Fibroblast of lung (primary cell): ENCODE measurements around the gene CCDC57. TPM values are rescaled to one million over a fixed set of nuclear protein-coding genes. Genes with fewer than 3 reads are reported as not detected.

Experiments used
- DNase-seq, 2 donors: peaks; one replicate each; pipeline versions ENCODE4 v3.0.0 to v3.0.0-alpha.2; 2010; ENCODE audit warnings: low read depth in 2 of 2
- H2AFZ ChIP-seq: 2 replicates; pipeline ENCODE4 v1.5.1; 2012; ENCODE audit warnings: low read length, control low read depth, inconsistent platforms
- H3K27ac ChIP-seq: 2 replicates; pipeline ENCODE4 v1.5.1; 2011; ENCODE audit warnings: low read length, control low read depth; ENCODE audit not compliant: insufficient read depth
- H3K27me3 ChIP-seq: 2 replicates; pipeline ENCODE4 v1.5.1; 2011; ENCODE audit warnings: mild to moderate bottlenecking, low read length; ENCODE audit not compliant: control insufficient read depth, insufficient read depth
- H3K36me3 ChIP-seq: 2 replicates; pipeline ENCODE4 v1.5.1; 2011; ENCODE audit warnings: low read length; ENCODE audit not compliant: control insufficient read depth, insufficient read depth
- H3K4me1 ChIP-seq: 2 replicates; pipeline ENCODE4 v1.5.1; 2011; ENCODE audit warnings: low read length; ENCODE audit not compliant: control insufficient read depth, insufficient read depth; ENCODE audit errors: extremely low read depth
- H3K4me2 ChIP-seq: 2 replicates; pipeline ENCODE4 v1.5.1; 2011; ENCODE audit warnings: low read length, control low read depth; ENCODE audit not compliant: insufficient read depth; ENCODE audit errors: extremely low read depth
- H3K4me3 ChIP-seq, 4 experiments: fragments of 200-600 bp in 1 of 4; sonication (generic) in 1 of 4; replicated peaks in 1 of 4; 2 replicates each; pipeline ENCODE4 v1.5.1; 2011 to 2016; ENCODE audit warnings: low read length in 4 of 4, low read depth in 3 of 4, mild to moderate bottlenecking in 3 of 4, control low read depth in 2 of 4, inconsistent platforms in 1 of 4, mixed read lengths in 1 of 4; ENCODE audit not compliant: insufficient read depth in 1 of 4; ENCODE audit errors: control extremely low read depth in 1 of 4
- H3K79me2 ChIP-seq: 2 replicates; pipeline ENCODE4 v1.5.1; 2012; ENCODE audit warnings: mild to moderate bottlenecking, low read length, inconsistent platforms; ENCODE audit not compliant: control insufficient read depth, insufficient read depth
- H3K9ac ChIP-seq: 2 replicates; pipeline ENCODE4 v1.5.1; 2011; ENCODE audit warnings: mild to moderate bottlenecking, low read length, control low read depth; ENCODE audit not compliant: insufficient read depth
- H3K9me3 ChIP-seq: 2 replicates; pipeline ENCODE4 v1.5.1; 2012; ENCODE audit warnings: low read depth, low read length; ENCODE audit not compliant: control insufficient read depth, insufficient read depth
- H4K20me1 ChIP-seq: 2 replicates; pipeline ENCODE4 v1.5.1; 2011; ENCODE audit warnings: low read length; ENCODE audit not compliant: control insufficient read depth, insufficient read depth; ENCODE audit errors: extremely low read depth
- EZH2 ChIP-seq: IDR thresholded peaks from 2 replicates; pipeline ENCODE4 v1.5.1; 2012; ENCODE audit warnings: low read length, control low read depth, mild to moderate bottlenecking; ENCODE audit errors: missing control alignments
- polyA plus RNA-seq, 2 donors: library from polyadenylated mRNA; depleted of rRNA in 1 of 2; stranded (reverse) in 1 of 2; unstranded in 1 of 2; fragments of >200 nt; gene quantifications; 2 replicates each; pipeline ENCODE4 v1.2.1, GENCODE V29; 2011 to 2012; ENCODE audit warnings: missing spikeins in 1 of 2
- total RNA-seq: library from RNA; depleted of rRNA; stranded (reverse); fragments of >200 nt; gene quantifications from 2 replicates; pipeline ENCODE4 v1.2.1, GENCODE V29; 2014
- TF ChIP-seq, protein P1 (sequence below), 2 donors: IDR thresholded peaks in 1 of 2; conservative IDR thresholded peaks in 1 of 2; 1 replicate in 1 of 2; 2 replicates in 1 of 2; pipeline ENCODE4 v1.5.1; 2011 to 2012; ENCODE audit warnings: low read length in 2 of 2, control low read depth in 1 of 2, inconsistent platforms in 1 of 2, low read depth in 1 of 2, mild to moderate bottlenecking in 1 of 2

Gene CCDC57
- total and polyA plus RNA-seq, 2 donors (not counting 1 experiment from before 2014, with no cell fraction given), result 7.1 to 10.1 TPM

DNA sequence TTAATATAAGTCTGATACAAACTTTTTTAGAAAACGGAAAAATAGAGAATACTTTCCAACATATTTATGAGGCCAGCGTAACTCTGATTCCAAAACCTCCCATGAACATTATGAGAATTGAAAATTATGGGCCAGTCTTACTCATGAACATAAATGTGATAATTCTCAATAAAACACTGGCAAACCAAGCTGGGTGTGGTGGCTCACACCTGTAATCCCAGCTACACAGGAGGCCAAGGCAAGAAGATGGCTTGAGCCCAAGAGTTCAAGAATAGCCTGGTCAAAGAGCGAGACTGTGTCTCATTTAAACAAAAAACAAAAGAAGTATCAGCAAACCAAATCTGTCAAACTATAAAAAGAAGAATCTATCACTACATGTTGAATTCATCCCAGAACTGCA is 47.8 kb downstream of the CCDC57 start:
- Histone ChIP-seq H3K4me2 (no peak overlapping the region), H4K20me1 (no peaks in the 10 kb centered on the region), H3K27me3 (no peaks in the 10 kb centered on the region), H3K4me1 (no peaks in the 10 kb centered on the region), H3K9ac (no peak overlapping the region), H3K27ac (no peak overlapping the region), H3K9me3 (no peaks in the 10 kb centered on the region), H3K79me2 (no peaks in the 10 kb centered on the region), H3K4me3 (no peak overlapping the region), H2AFZ (no peak overlapping the region), H3K36me3 (peaks cover 4% of the 10 kb centered on the region)
- TF ChIP-seq EZH2, result no peak
- TF ChIP-seq, protein P1, sequence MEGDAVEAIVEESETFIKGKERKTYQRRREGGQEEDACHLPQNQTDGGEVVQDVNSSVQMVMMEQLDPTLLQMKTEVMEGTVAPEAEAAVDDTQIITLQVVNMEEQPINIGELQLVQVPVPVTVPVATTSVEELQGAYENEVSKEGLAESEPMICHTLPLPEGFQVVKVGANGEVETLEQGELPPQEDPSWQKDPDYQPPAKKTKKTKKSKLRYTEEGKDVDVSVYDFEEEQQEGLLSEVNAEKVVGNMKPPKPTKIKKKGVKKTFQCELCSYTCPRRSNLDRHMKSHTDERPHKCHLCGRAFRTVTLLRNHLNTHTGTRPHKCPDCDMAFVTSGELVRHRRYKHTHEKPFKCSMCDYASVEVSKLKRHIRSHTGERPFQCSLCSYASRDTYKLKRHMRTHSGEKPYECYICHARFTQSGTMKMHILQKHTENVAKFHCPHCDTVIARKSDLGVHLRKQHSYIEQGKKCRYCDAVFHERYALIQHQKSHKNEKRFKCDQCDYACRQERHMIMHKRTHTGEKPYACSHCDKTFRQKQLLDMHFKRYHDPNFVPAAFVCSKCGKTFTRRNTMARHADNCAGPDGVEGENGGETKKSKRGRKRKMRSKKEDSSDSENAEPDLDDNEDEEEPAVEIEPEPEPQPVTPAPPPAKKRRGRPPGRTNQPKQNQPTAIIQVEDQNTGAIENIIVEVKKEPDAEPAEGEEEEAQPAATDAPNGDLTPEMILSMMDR (conservative IDR thresholded peaks at IDR 0.05 in 1 of 2, IDR thresholded peaks at IDR 0.05 in 1 of 2; ENCODE audit: low read depth in 1 of 2, low read length in 2 of 2), result no peak
- DNase-seq, result no peak

DNA sequence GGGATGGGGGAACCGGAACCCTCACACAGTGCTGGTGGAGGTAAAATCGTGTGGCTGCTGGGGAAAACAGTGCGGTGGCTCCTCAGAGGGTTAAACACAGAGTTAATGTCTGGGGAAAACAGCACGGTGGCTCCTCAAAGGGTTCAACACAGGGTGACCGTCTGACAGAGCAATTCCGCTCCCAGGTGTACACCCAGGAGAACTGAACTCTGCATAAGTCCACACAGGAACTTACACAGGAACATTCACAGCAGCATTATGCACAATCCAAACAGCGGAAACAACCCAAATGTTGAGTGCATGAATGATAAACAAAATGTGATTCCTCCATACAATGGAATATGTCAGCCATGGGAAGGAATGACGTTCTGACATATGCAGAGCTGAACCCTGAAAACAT is 51.4 kb downstream of the CCDC57 start:
- Histone ChIP-seq H3K27ac (no peak overlapping the region), H3K79me2 (no peaks in the 10 kb centered on the region), H3K4me1 (no peaks in the 10 kb centered on the region), H3K27me3 (no peaks in the 10 kb centered on the region), H3K4me2 (no peak overlapping the region), H3K9me3 (no peaks in the 10 kb centered on the region), H4K20me1 (no peaks in the 10 kb centered on the region), H3K9ac (no peak overlapping the region), H3K36me3 (peaks cover 5% of the 10 kb centered on the region), H2AFZ (no peak overlapping the region), H3K4me3 (no peak overlapping the region)
- DNase-seq, result no peak
- no peak for TF ChIP-seq EZH2
- TF ChIP-seq, protein P1 (conservative IDR thresholded peaks at IDR 0.05 in 1 of 2, IDR thresholded peaks at IDR 0.05 in 1 of 2; ENCODE audit: low read depth in 1 of 2, low read length in 2 of 2), result no peak

DNA sequence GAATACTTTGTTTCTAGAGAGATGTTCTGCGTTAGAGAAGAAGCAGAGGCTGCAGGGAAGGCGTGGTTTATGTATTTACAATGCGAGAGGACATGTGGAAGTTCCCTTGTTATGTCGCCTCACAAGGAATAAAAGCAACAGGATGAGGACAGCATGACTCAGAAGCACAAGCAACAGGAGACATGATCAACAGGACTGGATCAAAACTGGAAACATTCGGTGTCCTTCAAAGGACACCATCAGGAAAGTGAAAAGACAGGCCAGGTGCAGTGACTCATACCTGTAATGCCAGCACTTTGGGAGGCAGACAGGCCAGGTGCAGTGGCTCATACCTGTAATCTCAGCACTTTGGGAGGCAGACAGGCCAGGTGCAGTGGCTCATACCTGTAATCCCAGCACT is 52.6 kb downstream of the CCDC57 start:
- peaks cover 6% of the 10 kb centered on the region for H3K36me3 ChIP-seq
- H3K4me2 ChIP-seq, result no peak overlapping the region
- no peak overlapping the region for H3K9ac ChIP-seq
- DNase-seq, result no peak
- no peaks in the 10 kb centered on the region for H4K20me1 ChIP-seq
- H3K4me3 ChIP-seq, result no peak overlapping the region
- no peaks in the 10 kb centered on the region for H3K27me3 ChIP-seq
- H3K9me3 ChIP-seq, result no peaks in the 10 kb centered on the region
- H3K79me2 ChIP-seq, result no peaks in the 10 kb centered on the region
- H3K4me1 ChIP-seq, result no peaks in the 10 kb centered on the region
- H2AFZ ChIP-seq, result no peak overlapping the region
- H3K27ac ChIP-seq, result no peak overlapping the region
- TF ChIP-seq, protein P1 (conservative IDR thresholded peaks at IDR 0.05 in 1 of 2, IDR thresholded peaks at IDR 0.05 in 1 of 2; ENCODE audit: low read depth in 1 of 2, low read length in 2 of 2), result no peak
- no peak for TF ChIP-seq EZH2
